Germinal center (tissue), 1 donor: ENCODE results near the gene NBDY.
"Not testable (repeated sequence)": the region's sequence is repeated elsewhere in the genome, so short reads cannot be mapped to it uniquely, and the experiment has no call there.

Experiments used
- DNase-seq: peaks from one replicate; pipeline ENCODE4 v3.0.0; 2012; ENCODE audit warnings: mixed read lengths, low spot score

Gene NBDY

GRCh38 chrX:56802428-56802827, 73.4 kb downstream of the NBDY start:
- DNase-seq, result no peak

- no peak for DNase-seq
These were observed 74.1 kb downstream of the NBDY start for GRCh38 chrX:56802921-56803849.

GRCh38 chrX:56803850-56804681, 75.0 kb downstream of the NBDY start:
- no peak for DNase-seq

GRCh38 chrX:56804867-56805266, 75.8 kb downstream of the NBDY start:
- DNase-seq, result no peak

- no peak for DNase-seq
These were observed 76.4 kb downstream of the NBDY start for GRCh38 chrX:56805399-56805798.

GRCh38 chrX:56806176-56806575, 77.1 kb downstream of the NBDY start:
- DNase-seq, result not testable (repeated sequence)

GRCh38 chrX:56811599-56811998, 82.6 kb downstream of the NBDY start:
- no peak for DNase-seq

GRCh38 chrX:56812515-56813105, 83.6 kb downstream of the NBDY start:
- DNase-seq, result peak; percentile 16

- DNase-seq, result no peak
These were observed 84.3 kb downstream of the NBDY start for GRCh38 chrX:56813318-56813837.

- DNase-seq, result no peak
These were observed 88.1 kb downstream of the NBDY start for GRCh38 chrX:56817179-56817578.

- DNase-seq, result no peak
These were observed 97.0 kb downstream of the NBDY start for GRCh38 chrX:56826020-56826419.

- DNase-seq, result no peak
These were observed 104.6 kb downstream of the NBDY start for GRCh38 chrX:56833626-56834025.

GRCh38 chrX:56853436-56853835, 124.4 kb downstream of the NBDY start:
- no peak for DNase-seq

GRCh38 chrX:56857042-56857441, 128.0 kb downstream of the NBDY start:
- no peak for DNase-seq

- no peak for DNase-seq
These were observed 131.8 kb downstream of the NBDY start for GRCh38 chrX:56860888-56861287.
